HG03095 (cell line): ENCODE measurements around the gene GALNT9.

Source experiments
- ATAC-seq: cut with Tn5 transposase; IDR thresholded peaks from one replicate; pipeline ENCODE4 v1.9.1; 2021; ENCODE audit warnings: moderate library complexity; ENCODE audit not compliant: unreplicated experiment

GALNT9 gene

DNA sequence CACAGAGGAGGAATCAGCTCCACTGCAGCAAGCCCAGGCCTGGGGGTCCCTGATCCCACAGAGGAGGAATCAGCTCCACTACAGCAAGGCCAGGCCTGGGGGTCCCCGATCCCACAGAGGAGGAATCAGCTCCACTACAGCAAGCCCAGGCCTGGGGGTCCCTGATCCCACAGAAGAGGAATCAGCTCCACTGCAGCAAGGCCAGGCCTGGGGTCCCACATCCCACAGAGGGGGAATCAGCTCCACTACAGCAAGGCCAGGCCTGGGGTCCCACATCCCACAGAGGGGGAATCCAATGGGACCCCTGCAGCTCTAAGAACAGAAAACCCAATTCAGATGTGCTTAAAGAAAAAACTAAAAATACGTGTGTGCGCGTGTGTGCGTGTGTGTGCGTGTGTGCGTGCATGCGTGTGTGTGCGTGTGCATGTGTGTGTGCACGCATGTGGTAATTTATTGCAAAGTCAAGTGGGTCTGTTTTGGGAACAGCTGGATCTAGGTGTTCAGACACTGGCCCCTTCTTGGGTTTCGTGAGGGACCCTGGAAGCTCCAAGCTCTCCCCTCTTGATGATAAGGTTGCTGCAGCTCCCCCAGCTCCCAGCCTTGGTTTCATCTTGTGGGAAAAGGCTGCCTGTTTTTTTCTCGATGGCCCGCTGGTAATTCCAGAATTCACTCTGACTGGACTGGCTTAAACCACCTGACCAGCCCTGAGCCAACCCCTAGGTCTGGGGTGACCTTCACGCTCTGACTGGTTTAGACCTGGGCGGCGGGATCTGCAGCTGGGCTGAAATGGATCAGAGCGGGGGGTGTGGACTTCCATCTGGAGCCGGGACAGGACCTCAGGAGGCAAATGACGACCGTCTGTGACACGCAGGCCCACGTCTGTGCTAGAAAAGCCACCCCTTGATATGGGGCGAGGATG, 47.1 kb downstream of the GALNT9 start:
- no peak for ATAC-seq

DNA sequence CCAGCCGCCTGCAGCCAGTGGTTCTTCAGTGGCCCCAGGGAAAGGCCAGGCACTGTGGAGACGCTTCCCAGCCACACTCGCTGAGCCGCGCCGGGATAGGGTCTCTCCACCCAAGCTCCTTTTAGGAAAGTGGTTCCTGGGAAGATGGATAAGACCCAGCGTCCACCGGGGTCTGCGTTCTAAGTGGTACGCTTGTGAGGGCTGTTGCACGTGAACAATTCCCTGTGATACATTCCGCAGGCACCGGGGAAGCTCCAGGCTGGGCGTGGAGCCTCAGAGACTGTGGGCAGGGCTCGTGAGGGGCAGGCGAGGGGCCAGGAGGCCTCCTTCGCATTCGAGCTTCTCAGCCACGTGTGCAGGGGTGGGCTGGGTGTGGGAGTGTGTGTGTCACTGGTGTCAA, 48.4 kb downstream of the GALNT9 start:
- no peak for ATAC-seq

GRCh38 chr12:132280406-132280805, 49.0 kb downstream of the GALNT9 start:
- no peak for ATAC-seq

GRCh38 chr12:132279930-132280329, 49.5 kb downstream of the GALNT9 start:
- ATAC-seq: no peak

- ATAC-seq: no peak
Measured at GRCh38 chr12:132279184-132279889, 50.1 kb downstream of the GALNT9 start.

GRCh38 chr12:132278401-132279183, 50.8 kb downstream of the GALNT9 start:
- no peak for ATAC-seq

DNA sequence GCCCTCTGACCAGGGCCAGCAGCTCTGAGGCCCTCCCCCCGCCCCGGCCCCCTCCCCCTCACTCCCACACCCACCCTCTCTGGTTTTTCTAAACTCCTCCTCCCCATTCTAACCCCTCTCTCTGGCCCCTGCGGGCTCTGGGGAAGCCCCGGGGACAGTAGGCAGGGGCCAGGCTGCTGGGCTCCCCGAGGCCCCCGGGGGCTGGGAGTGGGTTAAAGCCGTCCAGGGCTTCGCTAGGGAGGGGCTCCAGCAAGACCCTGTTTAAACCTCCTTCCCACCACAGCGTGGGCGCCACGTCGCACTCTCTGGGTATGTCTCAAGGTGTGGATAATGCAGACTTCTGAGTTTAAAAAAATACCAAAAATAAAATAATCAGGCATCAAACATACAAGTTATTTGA, 51.4 kb downstream of the GALNT9 start:
- ATAC-seq: no peak

GRCh38 chr12:132277374-132277941, 51.9 kb downstream of the GALNT9 start:
- no peak for ATAC-seq

GRCh38 chr12:132276827-132277373, 52.5 kb downstream of the GALNT9 start:
- ATAC-seq: no peak

GRCh38 chr12:132276066-132276826, 53.1 kb downstream of the GALNT9 start:
- no peak for ATAC-seq

DNA sequence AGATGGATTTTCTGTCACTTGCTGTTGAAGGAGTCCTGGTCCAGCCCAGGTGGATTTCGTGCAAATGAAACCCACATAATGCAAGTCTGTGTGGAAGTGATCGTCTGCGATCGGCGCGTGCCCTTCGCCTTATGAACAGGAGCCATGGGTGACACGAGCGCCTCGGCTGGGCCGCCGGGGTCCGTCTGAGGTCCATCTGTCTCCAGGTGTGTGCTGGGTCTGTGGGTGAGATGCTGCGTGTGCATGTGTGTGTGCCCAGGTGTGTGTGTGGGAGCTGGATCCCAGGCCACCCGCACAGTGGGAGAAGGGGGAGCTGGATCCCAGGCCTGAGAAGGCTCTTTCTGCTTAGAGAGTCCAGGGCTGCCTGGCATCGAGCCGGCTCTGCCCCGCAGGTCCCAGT, 53.8 kb downstream of the GALNT9 start:
- no peak for ATAC-seq

DNA sequence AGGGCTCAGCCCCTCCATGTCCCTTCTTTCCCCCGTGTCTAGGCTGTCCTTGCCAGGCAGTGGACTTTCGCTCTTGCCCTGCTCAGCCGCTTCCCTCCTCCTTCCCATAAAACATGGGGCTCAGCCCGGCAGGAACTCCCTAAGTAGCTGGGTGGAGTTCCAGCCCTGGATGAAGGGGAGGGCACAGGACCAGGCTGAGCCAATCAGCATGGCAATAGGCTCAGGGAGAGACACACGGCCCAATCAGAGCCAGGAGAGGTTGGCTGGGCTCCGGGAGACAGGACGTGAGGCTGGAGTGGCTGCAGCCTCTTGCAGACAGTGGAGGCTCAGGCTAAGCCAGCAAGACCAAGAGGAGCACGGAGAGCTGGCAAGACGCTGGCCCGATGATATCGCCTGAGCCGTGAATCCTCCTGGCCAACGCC, 54.3 kb downstream of the GALNT9 start:
- ATAC-seq: no peak

DNA sequence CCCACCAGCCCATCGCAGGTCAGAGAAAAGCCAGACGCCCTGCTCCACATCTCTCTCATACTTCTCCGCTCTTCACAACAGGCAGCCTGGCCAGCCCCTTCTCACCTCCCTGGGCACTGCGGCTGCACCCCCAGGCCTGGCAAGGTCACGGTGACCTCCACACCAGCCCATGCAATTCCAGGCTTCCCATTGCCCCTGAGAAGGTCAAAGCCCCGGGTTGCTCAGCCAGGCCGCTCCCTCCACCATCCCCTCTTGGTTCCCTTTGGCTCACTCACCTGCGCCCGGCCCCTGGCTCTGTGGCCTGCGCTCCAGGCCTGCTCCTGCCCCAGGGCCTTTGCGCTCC, 55.4 kb downstream of the GALNT9 start:
- no peak for ATAC-seq

- ATAC-seq: no peak
Measured at GRCh38 chr12:132272711-132273110, 56.7 kb downstream of the GALNT9 start.

DNA sequence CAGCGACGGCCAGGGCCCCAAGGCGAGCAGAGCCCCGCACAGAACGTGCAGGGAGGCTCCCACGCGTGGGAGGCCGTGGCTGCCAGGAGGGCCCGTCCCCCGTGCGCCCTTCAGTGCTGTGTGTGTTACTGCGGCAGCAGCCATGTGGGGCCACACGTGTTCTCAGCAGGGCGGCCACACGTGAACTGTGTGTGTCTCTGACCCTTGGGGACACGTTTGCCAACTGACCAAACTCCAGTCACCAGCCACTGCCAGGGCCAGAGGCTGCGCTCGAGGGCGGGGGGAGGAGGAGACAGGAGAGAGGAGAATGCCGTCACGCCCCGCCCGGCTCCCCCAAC, 57.7 kb downstream of the GALNT9 start:
- no peak for ATAC-seq

GRCh38 chr12:132270969-132271754, 58.2 kb downstream of the GALNT9 start:
- no peak for ATAC-seq

DNA sequence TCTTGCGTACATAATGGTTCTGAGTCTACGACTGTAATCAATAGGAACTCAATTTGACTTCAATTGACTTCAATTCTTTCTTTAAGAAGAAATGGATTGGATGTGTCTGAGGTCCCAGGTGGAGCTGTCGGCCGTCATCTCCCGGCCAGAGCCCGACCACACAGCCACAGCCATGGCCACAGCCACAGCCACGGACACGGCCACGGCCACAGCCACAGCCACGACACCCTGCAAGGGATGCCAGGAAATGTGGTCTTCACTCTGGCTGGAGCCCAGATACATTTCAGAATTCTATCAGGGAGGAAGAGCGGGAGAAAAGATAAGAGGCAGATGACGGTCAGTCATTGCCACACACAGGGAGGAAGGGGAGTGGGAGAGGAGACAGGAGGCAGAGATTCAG, 58.9 kb downstream of the GALNT9 start:
- no peak for ATAC-seq

- no peak for ATAC-seq
Measured at GRCh38 chr12:132269271-132269968, 60.0 kb downstream of the GALNT9 start.

GRCh38 chr12:132268674-132269073, 60.7 kb downstream of the GALNT9 start:
- ATAC-seq: no peak
